Brain microvascular endothelial cell (primary cell): ENCODE data around the gene UBE3B.
"Not testable (repeated sequence)": the region's sequence is repeated elsewhere in the genome, so short reads cannot be mapped to it uniquely, and the experiment has no call there.

ENCODE experiments used
- DNase-seq: peaks from one replicate; pipeline ENCODE4 v3.0.0-alpha.2; 2020
- H3K27ac ChIP-seq: fragments of 250-450 bp; sonication (Bioruptor Pico); 2 replicates; pipeline ENCODE4 v1.5.1; 2020; ENCODE audit warnings: mild to moderate bottlenecking, moderate library complexity
- H3K27me3 ChIP-seq: fragments of 250-450 bp; sonication (Bioruptor Pico); replicated peaks from 2 replicates; pipeline ENCODE4 v1.5.1; 2020; ENCODE audit warnings: mild to moderate bottlenecking
- H3K36me3 ChIP-seq: fragments of 250-450 bp; sonication (Bioruptor Pico); replicated peaks from 2 replicates; pipeline ENCODE4 v1.5.1; 2020; ENCODE audit warnings: mild to moderate bottlenecking
- H3K4me3 ChIP-seq: 2 replicates; pipeline ENCODE4 v1.5.1; 2011; ENCODE audit warnings: low read depth, mild to moderate bottlenecking, control low read depth, low read length, moderate library complexity
- in situ Hi-C: cut with HindIII; loops from 2 replicates; pipeline ENCODE4 v1.10.0; 2017; ENCODE audit warnings: low sequenced_read_pairs, low pct_ligation_motif_present
- TF ChIP-seq, protein P1 (sequence below): IDR thresholded peaks from 2 replicates; pipeline ENCODE4 v1.5.1; 2011; ENCODE audit warnings: low read depth, mild to moderate bottlenecking, moderate library complexity, low read length, control low read depth, inconsistent platforms; ENCODE audit errors: missing control alignments

UBE3B gene

DNA sequence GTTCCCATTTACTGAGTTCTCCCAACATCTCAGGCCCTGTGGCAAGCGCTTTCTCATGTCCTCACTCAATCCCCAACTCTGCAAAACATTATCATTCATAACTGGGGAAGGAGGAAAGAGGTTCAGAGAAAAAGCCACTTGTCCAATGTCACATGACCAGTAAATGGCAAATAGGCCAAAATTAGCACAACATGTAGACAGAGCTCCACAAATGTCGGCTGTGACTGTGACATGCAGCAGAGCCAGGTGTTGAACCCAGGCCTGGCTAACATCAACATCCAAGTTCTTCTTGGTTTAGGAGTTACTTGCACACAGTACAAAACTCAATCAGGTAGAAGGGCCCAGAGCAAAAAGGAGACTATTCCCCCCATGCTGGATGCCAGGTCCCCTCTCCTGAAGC is 11.1 kb upstream of the UBE3B start:
- no peak overlapping the region for H3K27ac ChIP-seq
- H3K36me3 ChIP-seq, result peaks cover 25% of the 10 kb centered on the region
- DNase-seq, result no peak
- H3K27me3 ChIP-seq, result no peaks in the 10 kb centered on the region
- in situ Hi-C loops, result no loop called here
- no peak overlapping the region for H3K4me3 ChIP-seq
- TF ChIP-seq, protein P1, sequence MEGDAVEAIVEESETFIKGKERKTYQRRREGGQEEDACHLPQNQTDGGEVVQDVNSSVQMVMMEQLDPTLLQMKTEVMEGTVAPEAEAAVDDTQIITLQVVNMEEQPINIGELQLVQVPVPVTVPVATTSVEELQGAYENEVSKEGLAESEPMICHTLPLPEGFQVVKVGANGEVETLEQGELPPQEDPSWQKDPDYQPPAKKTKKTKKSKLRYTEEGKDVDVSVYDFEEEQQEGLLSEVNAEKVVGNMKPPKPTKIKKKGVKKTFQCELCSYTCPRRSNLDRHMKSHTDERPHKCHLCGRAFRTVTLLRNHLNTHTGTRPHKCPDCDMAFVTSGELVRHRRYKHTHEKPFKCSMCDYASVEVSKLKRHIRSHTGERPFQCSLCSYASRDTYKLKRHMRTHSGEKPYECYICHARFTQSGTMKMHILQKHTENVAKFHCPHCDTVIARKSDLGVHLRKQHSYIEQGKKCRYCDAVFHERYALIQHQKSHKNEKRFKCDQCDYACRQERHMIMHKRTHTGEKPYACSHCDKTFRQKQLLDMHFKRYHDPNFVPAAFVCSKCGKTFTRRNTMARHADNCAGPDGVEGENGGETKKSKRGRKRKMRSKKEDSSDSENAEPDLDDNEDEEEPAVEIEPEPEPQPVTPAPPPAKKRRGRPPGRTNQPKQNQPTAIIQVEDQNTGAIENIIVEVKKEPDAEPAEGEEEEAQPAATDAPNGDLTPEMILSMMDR, result no peak

DNA sequence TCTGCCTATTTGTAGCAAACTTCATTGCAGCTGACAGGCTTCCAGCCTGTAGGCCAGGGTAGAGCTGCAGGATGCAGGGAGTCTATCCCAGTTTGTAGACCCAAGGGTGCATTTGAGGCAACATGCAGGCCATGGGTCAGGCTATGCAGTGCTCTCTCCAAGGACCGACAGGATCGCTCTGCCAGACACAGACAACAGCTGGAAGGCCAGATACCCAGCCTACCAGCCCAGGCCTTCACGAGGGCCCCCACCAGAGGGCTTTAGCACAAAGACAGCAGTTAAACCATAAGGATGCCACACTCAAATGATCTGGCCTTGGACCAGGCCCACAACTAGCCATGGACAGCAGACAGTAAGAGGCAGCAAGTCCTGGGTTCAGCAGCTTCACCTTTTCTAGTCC is 10.6 kb upstream of the UBE3B start:
- TF ChIP-seq, protein P1, result no peak
- H3K36me3 ChIP-seq, result peaks cover 27% of the 10 kb centered on the region
- H3K4me3 ChIP-seq, result no peak overlapping the region
- H3K27me3 ChIP-seq, result no peaks in the 10 kb centered on the region
- no peak for DNase-seq
- no peak overlapping the region for H3K27ac ChIP-seq
- in situ Hi-C loops, result no loop called here

DNA sequence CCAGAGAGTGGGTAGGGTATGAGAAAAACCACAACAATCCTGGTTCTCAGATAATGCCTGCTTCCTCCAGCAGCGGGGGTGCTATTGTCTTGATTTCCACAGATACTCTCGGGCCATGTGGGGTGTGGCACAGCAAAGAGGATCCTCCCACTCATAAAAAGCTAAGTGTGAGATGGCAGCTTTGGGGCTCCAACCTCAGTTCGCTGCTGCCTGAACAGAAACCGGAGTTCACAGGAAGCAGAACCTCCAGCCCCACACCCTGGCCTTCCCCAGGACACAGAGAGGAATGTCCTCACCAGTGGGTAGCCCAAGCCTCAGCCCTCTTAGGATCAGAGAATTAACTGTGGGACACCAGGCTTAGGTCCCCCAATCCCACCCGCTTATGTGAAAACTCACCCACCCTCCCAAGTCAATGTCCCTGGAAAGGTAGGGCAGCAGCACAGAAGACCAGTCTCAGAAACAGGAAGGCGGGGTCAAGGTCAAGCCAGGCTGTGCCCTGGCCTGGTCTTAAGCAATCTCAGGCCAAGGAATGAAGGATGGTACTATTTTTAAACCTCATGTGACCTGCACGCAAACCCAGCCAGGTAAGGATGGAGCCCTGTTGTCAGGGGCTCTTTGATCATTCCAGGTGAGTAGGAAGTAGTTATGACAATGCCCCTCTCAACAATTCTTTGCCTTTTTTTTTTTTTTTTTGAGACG is 9.3 kb upstream of the UBE3B start:
- Histone ChIP-seq H3K4me3 (no peak overlapping the region), H3K27me3 (no peaks in the 10 kb centered on the region), H3K27ac (no peak overlapping the region), H3K36me3 (peaks cover 27% of the 10 kb centered on the region)
- in situ Hi-C loops, result no loop called here
- TF ChIP-seq, protein P1, result no peak
- no peak for DNase-seq

DNA sequence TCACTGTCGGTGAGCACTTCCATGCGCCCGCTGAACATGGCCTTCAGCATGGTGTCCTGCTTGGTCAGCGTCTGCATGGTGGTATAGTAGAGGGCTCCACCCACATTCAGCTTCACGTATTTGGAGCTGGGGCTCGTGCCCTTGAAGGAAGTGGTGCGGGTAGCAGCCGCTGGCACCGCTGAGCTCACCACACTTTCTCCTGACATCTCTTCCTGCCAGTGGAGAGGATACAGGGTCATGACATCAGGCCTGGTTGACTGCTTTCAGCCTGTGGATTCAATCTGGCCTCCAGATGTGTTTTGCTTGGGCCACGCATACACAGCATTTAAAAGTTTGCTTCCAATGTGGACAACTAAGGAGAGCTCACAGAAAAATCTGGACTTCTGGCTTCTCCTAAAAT is 7.9 kb upstream of the UBE3B start:
- no peak for DNase-seq
- Histone ChIP-seq H3K27ac (no peak overlapping the region), H3K4me3 (no peak overlapping the region), H3K27me3 (no peaks in the 10 kb centered on the region), H3K36me3 (peaks cover 31% of the 10 kb centered on the region)
- TF ChIP-seq, protein P1, result no peak
- in situ Hi-C loops, result no loop called here

DNA sequence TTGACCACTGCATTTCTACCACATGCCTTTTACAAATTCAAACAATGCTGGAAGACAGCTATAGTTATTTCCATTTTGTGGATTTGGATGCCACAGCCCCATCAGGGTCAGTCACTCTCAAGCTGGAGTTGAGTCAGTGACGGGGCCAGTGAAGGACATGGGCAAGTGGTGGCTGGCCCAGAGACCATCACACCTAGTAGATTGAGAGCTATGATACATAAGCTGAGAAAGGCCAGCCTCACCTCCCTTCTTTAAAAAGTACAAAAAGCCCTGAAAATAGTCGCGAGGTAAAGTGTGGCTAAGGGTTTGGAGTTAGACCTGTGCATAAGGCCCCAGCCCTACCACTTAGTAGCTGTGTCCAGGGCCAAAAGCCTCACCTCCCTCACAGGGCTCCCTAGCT is 4.4 kb upstream of the UBE3B start:
- Histone ChIP-seq H3K4me3 (no peak overlapping the region), H3K27ac (no peak overlapping the region), H3K27me3 (no peaks in the 10 kb centered on the region), H3K36me3 (peaks cover 23% of the 10 kb centered on the region)
- in situ Hi-C loops, result no loop called here
- TF ChIP-seq, protein P1, result no peak
- no peak for DNase-seq

DNA sequence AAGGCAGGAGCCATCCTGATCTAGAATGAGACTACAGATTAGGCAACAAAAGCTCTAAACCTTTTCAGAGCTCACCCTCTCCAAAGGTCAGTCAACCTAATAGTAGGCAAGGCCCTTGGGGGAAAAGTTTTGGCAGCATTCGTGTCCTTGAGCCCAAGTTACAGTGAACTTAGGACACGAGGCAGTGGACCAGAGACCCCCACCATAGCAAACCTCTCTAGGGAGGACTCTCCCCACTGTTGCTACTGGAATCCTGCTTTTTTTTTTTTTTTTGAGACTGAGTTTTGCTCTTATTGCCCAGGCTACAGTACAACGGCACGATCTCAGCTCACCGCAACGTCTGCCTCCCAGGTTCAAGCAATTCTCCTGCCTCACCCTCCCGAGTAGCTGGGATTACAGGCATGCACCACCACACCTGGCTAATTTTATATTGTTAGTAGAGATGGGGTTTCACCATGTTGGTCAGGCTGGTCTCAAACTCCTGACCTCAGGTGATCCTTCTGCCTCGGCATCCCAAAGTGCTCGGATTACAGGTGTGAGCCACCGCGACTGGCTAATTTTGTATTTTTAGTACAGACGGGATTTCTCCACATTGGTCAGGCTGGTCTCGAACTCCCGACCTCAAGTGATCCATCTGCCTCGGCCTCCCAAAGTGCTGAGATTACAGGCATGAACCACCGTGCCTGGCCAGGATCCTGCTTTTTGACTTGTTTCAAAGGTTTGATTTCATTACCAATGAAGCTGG is 3.7 kb upstream of the UBE3B start:
- H3K36me3 ChIP-seq, result peaks cover 18% of the 10 kb centered on the region
- H3K4me3 ChIP-seq, DNase-seq, in situ Hi-C loops, H3K27ac ChIP-seq, H3K27me3 ChIP-seq: not testable (repeated sequence)
